Uterus (tissue), 2 donors: ENCODE data around the gene ANKRD11.

ENCODE experiments used
- POLR2A ChIP-seq, 2 donors: fragments of 450-650 bp; IDR thresholded peaks; one replicate each; pipeline ENCODE4 v1.6.1; 2016; ENCODE audit warnings: antibody characterized with exemption in 2 of 2, mild to moderate bottlenecking in 1 of 2, moderate library complexity in 1 of 2
- TF ChIP-seq, protein P1 (sequence below), 4 experiments: fragments of 200-600 bp in 2 of 4; fragments of 450-650 bp in 2 of 4; sonication (generic) in 2 of 4; IDR thresholded peaks; one replicate each; pipeline ENCODE4 v1.5.1; 2016 to 2019; ENCODE audit warnings: antibody characterized with exemption in 4 of 4, mild to moderate bottlenecking in 2 of 4, moderate library complexity in 1 of 4

DNA sequence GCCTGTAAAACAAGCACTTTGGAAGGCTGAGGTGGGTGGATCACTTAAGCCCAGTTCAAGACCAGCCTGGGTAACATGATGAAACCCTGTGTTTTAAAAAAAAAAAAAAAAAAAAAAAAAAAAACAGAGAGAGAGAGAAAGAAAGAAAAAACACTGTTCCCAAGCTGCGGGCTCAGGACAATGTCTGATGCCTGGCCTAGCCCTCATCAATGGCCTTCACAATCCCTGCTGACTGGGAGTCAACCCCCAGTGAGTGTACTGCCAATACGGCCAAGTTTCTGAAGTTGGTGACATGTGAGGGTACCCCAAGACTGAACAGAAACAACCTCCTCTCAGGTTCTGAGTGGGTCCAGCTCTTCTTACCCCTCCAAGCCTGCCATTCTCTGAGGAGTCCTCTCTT, 156.3 kb downstream of the ANKRD11 start:
- no peak for TF ChIP-seq POLR2A (IDR thresholded peaks at IDR 0.05)
- TF ChIP-seq, protein P1, sequence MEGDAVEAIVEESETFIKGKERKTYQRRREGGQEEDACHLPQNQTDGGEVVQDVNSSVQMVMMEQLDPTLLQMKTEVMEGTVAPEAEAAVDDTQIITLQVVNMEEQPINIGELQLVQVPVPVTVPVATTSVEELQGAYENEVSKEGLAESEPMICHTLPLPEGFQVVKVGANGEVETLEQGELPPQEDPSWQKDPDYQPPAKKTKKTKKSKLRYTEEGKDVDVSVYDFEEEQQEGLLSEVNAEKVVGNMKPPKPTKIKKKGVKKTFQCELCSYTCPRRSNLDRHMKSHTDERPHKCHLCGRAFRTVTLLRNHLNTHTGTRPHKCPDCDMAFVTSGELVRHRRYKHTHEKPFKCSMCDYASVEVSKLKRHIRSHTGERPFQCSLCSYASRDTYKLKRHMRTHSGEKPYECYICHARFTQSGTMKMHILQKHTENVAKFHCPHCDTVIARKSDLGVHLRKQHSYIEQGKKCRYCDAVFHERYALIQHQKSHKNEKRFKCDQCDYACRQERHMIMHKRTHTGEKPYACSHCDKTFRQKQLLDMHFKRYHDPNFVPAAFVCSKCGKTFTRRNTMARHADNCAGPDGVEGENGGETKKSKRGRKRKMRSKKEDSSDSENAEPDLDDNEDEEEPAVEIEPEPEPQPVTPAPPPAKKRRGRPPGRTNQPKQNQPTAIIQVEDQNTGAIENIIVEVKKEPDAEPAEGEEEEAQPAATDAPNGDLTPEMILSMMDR (IDR thresholded peaks at IDR 0.05), result no peak
